Suppressor macrophage treated with lipopolysaccharide for 1 hour (primary cell): Measurements from ENCODE around the gene SNX27.
"Not testable (repeated sequence)": the region's sequence is repeated elsewhere in the genome, so short reads cannot be mapped to it uniquely, and the experiment has no call there.

ENCODE experiments used
- DNase-seq, 3 donors: peaks; one replicate each; pipeline ENCODE4 v3.0.0-alpha.2; 2020 to 2022

Gene SNX27

DNA sequence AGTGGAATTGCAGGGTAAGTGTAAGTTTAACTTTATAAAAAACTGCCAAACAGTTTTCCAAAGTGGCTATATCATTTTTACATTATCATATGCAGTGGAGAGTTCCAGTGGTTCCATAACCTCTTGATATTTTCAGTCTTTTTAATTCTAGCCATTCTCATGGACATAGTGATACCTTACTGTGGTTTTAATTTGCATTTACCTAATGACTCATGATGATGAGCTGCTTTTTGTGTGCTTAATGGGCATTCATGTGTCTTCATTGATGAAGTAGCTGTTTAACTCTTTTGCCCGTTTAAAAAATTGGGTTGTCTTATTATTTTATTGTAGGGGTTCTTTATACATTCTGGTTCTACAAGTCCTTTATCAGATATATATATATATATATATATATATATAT lies 29.4 kb downstream of the SNX27 start:
- DNase-seq = no peak

DNA sequence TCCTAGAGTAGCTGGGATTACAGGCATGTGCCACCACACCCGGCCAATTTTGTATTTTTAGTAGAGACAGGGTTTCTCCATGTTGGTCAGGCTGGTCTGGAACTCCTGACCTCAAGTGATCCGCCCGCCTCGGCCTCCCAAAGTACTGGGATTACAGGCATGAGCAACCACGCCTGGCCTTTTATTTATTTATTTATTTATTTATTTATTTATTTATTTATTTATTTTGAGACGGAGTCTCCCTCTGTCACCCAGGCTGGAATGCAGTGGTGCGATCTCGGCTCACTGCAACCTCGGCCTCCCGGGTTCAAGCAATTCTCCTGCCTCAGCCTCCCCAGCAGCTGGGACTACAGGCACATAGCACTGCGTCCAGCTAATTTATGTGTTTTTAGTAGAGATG lies 31.2 kb downstream of the SNX27 start:
- not testable (repeated sequence) for DNase-seq

DNA sequence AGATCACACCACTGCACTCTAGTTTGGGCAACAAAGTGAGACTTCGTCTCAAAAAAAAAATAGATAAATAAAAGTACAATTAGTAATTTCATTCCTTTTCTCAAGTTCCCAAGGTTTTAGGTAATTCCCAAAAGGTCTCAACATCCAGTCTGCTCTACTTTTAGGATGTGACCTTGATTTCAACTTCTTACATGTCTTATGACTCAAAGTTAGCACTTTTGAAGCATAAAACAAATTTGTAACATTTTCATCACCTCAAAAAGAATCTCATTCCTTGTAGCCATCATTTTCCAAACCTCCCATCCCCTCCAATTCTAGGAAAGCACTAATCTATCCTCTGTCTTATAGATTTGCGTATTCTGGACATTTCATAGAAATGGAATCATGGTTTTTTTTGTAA lies 32.2 kb downstream of the SNX27 start:
- DNase-seq = no peak

DNA sequence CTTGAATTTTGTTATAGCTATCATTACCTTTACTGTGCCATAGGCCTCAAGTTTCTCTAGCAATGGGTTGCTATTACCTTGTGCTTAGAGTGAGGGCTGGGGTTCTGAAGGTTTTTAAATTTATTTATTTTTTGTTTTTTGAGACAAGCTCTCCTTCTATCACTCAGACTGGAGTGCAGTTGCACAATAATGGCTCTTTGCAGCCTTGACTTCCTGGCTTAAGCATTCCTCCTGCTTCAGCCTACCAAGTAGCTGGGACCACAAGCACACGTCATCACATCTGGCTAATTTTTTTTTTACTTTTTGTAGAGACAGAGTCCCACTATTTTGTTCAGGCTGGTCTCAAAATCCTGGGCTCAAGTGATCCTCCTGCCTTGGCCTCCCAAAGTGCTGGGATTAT lies 41.5 kb downstream of the SNX27 start:
- DNase-seq = peak; percentile 49 to 71 (median 67)

DNA sequence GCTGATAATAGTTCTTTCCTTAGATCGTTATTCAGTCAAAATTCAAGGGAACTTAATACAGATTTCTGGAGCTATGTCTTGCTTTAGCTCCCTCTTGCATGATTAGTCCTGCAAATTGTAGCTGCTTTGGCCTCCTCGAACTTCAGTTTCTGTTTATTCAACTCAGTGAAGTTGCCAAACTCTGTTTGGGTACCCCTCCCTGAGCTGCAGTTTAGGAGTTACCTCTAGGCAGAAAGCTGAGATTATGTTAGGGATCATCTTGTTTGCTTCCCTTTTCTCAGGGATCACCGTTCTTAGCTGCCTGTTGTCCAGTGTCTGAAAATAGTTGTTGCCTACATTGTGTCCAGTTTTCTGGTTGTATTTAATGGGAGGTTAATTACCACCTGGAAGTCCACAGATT lies 43.5 kb downstream of the SNX27 start:
- peak; percentile 22 to 28 (median 23) for DNase-seq

DNA sequence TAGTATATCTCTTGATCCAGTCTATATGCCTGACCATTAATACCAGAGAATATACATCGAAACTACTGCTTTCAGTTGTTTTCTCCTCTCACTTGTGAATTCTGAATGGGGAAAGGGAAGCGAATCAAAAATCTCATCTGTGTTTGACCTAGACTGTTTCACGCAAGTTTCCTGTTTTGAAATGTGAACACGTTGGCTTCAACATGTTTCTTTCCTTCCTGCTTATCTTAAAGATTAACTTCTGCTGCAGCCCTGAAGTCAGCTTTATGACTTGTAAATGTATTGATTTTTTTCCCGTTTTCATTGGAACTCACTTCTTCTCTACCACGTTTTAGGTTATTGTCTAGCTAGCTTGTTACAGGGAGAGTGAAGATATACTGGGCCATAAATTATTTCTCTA lies 49.9 kb downstream of the SNX27 start:
- DNase-seq = peak; percentile 32 to 54 (median 53)

DNA sequence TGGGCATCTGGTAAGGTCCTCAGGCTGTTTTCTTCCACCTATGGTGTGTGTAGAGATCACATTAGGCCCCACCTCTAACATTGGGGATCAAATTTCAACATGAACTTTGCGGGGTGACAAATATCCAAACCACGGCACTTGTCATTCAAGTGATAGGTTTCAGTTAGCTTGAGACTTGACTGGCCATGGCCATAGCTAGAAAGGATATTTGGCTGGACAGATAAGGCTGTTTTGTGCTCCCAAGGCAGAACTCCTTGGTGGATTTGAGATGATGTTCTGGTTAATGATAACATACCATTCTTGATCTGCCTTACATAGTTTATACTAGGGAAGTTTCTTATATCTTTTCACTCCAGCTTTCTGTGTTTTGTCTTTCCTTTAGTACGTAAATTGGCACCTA lies 56.2 kb downstream of the SNX27 start:
- DNase-seq = no peak

DNA sequence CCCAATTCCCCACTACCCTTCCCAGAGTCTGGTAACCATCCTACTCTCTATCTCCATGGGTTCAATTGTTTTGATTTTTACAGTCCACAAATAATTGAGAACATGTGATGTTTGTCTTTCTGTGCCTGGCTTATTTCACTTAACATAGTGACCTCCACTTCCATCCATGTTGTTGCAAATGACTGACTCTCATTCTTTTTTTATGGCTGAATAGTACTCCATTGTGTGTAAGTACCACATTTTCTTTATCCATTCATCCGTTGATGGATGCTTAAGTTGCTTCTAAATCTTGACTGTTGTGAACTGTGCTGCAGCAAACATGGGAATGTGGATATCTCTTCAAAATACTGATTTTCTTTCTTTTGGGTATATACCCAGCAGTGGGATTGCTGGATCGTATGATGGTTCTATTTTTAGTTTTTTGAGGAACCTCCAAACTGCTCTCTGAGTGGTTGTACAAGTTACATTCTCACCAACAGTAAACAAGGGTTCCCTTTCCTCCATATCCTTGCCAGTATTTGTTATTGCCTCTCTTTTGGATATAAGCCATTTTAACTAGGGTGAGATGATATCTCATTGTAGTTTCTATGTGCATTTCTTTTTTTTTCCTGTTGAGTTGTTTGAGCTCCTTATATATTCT lies 58.3 kb downstream of the SNX27 start:
- not testable (repeated sequence) for DNase-seq

DNA sequence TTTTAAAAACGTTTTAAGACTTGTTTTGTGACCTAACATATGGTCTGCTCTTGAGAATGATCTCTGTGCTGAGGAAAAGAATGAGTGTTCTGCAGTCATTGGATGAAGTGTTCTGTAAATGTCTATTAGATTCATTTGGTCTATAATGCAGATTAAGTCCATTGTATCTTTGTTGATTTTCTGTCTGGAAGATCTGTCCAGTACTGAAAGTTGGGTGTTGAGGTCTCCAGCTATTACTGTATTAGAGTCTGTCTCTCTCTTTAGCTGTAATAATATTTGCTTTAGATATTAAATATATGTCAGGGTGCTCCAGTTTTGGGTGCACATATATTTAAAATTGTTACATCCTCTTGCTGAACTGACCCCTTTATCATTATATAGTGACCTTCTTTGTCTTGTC lies 61.6 kb downstream of the SNX27 start:
- DNase-seq = no peak

DNA sequence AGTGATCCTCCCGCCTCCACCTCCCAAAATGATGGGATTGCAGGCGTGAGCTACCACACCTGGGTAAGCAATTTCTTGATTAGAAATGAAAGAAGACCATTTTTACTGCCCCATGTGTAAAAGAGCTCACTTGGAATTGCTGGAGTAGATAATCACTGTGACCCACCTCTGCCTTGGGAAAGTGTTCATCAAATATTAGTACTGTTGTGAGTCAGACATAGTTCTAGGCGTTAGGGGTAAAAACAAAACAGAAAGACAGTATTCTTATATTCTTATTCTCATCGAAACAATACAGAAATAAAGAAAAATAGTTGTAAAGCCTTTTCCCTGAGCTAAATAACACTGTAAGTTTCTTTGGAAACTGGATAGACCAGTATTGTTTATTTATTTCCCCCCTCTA lies 68.5 kb downstream of the SNX27 start:
- DNase-seq = no peak

DNA sequence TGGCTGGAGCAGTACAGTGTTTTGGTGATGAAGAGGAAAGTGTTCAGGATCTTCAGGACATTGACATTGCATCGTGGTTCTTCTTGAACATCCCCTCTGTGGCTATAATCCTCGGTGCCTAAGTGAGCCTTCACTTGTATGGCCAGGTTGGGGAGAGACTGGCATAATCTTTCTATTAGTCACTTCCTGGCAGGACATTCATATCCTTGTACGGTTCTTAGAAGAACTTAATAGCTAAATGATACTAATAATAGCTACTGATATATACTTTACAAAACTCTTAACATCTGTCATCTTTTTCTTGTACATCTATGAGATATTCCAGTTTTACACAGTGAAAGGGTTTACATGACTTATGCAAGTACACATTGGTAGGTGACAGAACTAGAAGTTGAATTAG lies 69.0 kb downstream of the SNX27 start:
- DNase-seq = peak in 1 of 3 donors; percentile 26

DNA sequence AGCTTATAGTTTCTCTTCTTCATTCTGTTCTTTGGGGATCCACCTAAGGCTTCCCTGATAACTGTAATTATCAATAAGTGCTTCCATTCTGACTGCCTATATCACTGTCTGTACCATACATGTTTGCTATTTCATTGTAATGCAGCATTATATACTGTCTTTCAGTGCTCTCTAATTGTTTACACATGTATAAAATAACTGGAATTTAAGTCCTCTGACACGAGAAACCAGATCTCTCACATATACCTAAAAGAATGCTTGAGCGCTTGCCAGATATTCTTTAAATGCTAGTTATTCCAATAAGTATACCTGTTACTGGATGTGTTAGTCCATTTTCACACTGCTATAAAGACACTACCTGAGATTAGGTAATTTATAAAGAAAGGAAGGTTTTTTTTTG lies 70.1 kb downstream of the SNX27 start:
- no peak for DNase-seq

DNA sequence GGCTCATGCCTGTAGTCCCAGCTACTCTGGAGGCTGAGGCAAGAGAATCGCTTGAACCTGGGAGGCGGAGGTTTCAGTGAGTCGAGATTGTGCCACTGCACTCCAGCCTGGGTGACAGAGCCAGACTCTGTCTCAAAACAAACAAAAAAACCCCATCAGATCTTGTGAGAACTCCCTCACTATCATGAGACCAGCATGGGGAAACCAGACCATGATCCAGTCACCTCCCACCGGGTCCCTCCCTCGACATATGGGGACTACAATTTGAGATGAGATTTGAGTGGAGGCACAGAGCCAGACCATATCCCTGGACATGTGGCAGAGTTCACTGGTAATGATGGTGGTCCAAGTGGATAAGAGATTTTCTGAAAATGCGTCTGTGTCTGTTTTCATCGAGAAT lies 71.1 kb downstream of the SNX27 start:
- DNase-seq = peak; percentile 46 to 48 (median 46)

DNA sequence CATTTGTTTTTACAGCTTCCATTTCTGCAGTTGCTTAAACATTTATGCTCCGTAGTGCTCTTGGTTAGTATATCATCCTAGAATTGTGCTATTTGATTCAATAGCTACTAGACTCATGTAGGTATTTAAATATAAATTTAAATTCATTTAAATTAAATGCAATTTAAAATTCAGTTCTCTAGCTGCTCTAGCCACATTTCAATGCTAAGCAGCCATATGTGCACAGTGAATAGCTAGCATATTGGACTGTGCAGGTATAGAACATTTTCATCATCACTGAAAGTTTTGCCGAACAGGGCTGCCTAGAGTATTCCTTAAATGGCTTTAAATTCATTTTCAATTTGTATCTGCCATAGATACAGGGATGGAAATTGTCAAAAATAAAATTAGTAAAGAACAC lies 72.3 kb downstream of the SNX27 start:
- DNase-seq = no peak

DNA sequence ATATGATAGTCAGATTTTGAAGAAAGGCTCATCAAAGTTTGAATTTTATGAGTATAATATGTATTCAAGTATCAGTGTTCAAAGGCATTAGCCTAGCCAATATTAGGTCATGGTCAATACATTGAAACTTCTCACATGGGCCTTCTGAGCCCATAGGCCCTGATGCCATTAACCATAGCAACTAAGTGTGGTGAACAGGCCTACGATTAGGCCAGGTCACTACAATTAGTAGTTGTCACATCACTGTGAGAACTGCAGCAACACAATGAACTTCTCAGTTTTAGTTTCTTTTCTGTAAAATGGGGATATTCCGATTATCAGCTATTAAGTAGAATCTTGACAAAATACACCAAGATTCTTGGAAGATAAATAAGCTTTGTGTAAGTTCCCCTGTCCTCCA lies 74.7 kb downstream of the SNX27 start:
- DNase-seq = no peak

DNA sequence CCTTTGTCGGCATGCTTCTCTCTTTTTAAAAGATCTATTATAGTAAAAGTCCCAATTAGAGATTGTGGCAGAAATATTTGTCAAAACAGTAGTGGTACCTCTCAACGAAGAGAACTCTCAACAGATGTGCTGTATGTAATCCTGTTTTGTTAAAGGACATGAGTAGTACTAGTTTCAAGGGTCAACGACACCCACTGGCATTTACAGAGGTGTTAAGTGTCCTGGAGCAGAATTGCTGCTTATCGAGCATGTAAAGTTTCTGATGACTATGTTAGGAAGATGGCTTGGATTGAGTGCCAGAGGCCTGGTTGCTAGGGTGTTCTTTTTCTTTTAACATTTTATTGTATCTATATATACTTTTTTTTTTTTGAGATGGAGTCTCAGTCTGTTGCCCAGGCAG lies 77.6 kb downstream of the SNX27 start:
- DNase-seq = no peak

DNA sequence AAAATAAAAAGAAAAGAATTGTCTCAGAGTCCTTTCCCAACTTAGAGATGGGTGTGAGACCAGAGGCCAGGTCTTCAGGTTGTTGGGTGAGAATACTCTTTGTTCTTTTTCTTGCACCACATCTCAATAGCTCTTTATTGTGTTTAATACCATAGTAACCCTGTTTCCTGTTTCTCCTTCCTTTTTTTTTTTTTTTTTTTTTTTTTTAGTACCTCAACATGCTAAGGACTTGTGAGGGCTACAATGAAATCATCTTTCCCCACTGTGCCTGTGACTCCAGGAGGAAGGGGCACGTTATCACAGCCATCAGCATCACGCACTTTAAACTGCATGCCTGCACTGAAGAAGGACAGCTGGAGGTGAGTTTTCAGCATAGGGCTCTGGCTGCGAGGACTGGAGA lies 80.4 kb downstream of the SNX27 start:
- peak in 1 of 3 donors; percentile 24 for DNase-seq

DNA sequence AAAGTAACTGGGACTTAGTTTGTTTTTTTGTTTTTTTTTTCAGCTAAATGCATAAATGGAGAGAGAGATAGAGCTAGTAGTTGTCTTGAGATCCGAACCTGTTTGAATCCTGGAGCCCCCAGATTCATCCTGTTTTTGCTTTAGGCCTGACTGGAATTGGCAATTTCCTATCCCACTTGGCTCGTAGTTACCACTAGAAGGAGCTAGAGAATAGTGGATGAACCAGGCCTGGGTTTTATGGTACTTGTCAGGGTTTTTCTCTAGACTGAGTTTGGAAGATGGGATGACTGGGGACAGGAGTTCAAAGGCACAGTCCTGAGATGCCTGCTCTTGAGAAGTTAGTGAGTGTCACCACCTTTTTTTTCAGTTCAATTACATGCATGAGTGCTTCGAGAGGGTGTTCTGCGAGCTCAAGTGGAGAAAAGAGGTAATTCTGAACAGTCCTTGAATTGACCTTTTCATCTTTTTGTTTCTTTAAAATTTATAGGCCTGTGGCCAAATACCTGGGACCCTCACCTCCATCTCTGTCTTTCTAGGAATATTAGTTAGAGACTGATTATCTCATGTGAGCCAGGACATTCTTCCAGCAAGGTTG lies 81.3 kb downstream of the SNX27 start:
- DNase-seq = peak in 1 of 3 donors; percentile 30

DNA sequence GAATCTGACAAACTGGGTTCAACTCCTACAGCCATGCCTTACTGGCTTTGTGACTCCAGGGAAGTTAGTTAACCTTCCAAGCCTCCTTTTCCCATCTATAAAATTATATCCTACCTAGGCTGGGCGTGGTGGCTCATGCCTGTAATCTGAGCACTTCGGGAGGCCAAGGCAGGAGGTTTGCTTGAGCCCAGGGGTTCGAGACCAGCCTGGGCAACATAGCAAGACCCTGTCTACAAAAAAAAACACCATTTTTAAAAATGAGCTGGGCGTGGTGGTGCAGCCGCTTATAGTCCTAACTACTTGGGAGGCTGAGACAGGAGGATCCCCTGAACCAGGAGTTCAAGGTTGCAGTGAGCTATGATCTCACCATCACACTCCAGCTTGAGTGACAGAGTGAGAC lies 89.7 kb downstream of the SNX27 start:
- DNase-seq = no peak

DNA sequence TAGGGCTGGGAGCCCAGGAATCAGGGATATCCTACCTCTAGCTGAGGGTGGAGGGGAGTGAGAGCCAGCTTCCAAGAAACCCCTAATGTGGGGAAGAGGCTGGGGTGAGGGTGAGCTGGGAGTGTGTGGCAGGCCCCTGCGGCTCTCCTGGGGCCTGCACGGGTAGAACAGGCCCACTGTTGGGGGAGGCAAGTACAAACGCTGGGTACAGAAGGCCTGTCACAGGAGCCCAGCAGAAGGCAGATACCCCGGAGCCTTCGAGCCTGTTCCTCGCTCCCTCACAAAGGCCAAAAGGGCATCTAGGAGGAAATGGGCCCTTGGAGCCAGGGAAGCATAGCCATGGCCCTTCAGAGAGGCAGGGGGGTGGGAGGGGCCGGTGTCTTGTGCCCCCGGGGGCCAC lies 91.1 kb downstream of the SNX27 start:
- DNase-seq = no peak

DNA sequence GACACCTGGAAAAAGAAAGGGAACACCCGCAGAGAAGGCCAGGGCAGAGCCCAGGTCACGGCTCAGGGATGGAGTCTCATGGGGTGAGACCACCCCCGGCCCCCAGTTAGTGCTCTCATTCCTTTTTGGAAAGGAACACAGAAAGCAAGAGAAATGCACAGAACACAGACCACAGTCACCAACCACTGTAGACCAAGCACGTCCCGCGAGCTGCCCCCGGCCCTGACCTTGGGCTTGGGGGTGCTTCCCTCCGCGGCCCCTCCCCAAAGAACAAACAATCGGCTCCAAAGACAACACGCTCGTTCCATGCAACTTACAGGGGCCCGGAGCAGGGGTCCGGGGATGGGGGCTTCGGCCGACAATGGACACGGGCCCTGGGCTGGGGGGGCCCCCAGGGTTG lies 92.0 kb downstream of the SNX27 start:
- DNase-seq = no peak

DNA sequence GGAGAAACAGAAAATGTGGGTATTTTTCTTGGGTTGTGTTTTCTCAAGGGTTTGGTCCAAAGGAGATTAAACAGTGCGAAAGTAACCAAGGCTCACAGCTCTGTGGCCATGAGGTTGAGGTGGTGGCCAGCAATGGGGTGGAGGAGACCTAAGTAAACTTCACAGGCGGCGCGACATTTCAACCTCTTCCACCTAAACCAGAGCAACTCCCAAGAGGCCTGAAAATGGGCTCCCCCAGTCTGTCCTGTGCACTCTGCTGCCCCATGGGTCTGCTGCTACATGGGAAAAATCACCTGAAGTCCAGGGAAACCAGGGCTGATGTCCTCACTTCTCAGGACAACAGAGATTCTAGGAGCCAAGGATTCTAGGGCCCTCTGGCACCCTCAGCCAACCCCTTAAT lies 92.4 kb downstream of the SNX27 start:
- DNase-seq = no peak

DNA sequence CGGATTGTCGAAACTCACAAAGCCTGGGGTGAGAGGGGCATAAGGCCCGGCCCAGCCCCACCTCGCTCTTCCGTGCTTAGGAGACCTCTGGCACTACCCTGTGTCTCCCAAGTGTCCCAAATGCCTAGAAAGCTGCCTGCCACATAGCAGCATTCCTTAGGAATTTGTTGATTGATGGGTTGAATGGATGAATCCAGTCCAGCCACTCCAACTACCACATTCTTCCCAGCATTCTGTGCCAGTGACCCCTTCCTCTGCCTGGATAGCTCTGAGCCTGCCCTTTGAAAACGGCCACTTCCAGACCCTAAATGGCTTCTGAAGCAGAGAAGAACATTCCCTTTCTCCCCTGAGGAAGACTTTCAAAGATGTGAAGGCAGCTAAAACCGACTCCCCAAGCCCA lies 93.3 kb downstream of the SNX27 start:
- no peak for DNase-seq

DNA sequence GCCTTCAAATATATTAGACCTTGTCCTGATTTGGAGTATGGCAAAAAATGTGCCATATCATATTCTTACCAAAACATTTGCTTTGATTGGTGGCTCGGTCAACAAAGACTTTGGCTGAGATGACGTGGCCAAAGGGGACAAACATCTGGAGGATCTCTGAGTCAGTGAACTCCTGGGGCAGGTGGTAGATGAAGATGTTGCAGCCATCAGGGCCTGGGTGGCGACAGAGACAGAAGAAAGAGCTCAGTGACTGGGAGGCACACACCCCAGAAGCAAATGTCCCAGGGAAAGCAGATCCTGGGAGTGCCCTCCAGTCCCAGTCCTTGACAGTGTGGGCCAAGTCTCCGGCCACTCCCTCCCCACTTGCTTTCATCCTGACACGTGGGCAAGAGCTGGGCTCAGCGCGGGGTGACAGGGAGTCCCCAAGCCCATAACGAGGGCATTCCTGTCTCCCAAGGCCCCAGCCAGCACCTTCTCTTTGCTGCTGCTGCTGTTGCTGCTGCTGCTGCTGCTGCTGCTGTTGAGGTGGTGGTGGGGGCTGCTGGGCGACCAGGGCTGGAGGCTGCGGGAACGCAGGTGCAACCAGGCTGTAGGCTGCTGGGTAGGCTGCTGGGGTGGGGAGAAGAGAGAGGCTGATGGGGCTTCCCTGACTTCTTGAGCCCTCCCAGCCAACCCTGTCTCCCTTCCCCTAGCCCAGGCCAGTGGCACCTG lies 94.1 kb downstream of the SNX27 start:
- DNase-seq = no peak
